Fibroblast of skin of scalp (primary cell): Measurements from ENCODE around the gene POU3F2. TPM values are rescaled to one million over a fixed set of nuclear protein-coding genes. Genes with fewer than 3 reads are reported as not detected.

Experiments
- DNase-seq: peaks from one replicate; pipeline ENCODE4 v3.0.0-alpha.2; 2013
- polyA plus RNA-seq, 2 experiments: library from polyadenylated mRNA; unstranded; fragments of 120-200 nt; gene quantifications; one replicate each; pipeline ENCODE4 v1.2.1, GENCODE V29; 2013; ENCODE audit not compliant: insufficient read length in 2 of 2

The POU3F2 gene
- not detected for polyA plus RNA-seq (2013, experiment 1 of 2; ENCODE audit: insufficient read length)
- polyA plus RNA-seq (2013, experiment 2 of 2; ENCODE audit: insufficient read length), result 0.18 TPM

DNA sequence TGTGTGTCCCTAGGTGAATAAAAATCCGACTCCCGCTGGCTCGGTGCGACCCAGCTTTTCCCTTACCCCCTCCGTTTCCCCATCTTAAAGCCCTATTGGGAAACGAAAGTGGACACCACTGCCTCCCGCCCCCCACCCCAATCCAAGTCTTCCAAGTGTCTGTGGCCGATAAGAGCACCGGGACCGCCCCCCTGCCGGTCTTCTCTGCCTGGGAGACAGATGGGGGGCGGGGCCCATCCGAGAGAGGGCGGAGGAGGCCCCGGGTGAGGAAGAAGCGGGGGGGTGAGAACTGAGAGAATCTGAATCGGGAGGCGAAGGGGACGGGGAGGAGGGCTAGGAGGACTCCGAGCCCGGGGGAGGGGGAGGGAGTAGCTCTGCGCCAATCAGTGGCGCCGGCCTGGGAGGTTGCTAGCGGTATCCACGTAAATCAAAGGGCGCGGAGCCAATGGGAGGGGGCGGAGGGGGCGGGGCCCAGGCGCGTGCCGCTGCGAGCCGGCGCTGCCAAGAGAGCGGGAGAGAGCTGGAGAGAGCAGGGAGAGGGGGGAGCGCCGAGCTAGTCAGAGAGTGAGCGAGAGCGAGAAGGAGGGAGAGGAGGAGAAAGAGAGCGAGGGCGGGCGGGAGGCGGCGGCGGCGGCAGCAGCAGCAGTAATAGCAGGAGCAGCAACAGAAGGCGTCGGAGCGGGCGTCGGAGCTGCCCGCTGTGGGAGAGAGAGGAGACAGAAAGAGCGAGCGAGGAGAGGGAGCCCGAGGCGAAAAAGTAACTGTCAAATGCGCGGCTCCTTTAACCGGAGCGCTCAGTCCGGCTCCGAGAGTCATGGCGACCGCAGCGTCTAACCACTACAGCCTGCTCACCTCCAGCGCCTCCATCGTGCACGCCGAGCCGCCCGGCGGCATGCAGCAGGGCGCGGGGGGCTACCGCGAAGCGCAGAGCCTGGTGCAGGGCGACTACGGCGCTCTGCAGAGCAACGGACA lies at the start of gene POU3F2:
Gene POU3F2 (plus strand): TSS at position 515 of the 972 bp plus-strand sequence. CDS start 300 bp downstream, at position 815.
- peak; percentile 87 for DNase-seq

DNA sequence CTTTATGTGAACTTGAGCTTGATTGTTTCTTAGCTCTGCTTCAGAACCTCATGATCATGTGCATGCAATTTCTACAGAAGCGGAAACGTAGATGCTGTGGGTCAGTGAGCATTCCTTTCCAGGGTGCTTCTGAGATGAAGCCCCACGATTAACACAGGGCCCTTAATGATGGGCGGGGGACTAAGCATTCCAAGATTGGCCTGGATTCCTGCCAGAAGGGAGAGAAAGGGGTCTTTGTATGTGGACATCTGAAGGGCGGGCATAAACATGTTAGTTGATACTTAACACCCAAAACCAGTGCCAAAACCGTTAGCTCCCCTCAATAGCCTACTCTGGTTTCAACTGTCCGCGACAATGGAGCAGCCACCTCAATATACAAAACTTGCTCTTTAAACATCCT lies 46.9 kb upstream of the POU3F2 start:
- DNase-seq, result no peak

GRCh38 chr6:98787961-98788360 lies 46.4 kb upstream of the POU3F2 start:
- DNase-seq, result no peak

- DNase-seq, result no peak
Observed at GRCh38 chr6:98794307-98794842, 40.0 kb upstream of the POU3F2 start.

DNA sequence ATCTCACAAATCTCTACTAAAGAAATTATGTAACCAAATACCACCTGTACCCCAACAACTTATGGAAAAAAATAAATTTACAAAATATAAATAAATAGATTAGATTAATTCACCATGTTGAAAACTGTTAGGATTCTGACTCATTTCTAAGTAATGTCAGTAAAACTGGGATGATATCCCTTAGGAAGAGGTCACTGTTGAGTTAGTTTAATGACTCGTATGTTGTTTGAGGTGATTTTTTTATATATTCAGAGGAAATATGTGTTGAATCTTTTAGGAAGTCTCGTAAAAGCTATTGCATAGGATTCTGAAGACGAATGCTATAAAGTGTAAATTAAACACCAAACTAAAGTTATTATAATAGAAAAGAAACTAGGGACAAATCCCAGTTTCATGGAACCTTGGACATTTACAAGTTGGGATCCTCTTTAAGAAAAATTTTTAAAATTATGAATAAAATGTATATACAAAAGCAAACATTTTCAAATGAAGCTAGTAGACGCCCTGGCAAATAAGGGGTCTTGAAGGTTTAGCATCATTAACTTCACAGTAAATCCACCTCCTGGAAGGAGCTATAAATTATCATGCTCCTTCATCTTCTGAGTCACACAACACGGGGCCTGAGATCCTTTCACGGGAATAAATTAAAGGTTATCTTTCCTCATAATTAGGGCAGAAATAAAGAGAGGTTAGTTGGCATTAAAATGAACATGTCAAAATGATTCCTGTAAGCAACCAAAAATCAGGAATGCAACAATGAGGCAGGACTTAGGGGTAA lies 37.0 kb upstream of the POU3F2 start:
- DNase-seq, result peak; percentile 36

GRCh38 chr6:98800866-98801265 lies 33.5 kb upstream of the POU3F2 start:
- no peak for DNase-seq

- peak; percentile 60 for DNase-seq
Observed at GRCh38 chr6:98808541-98809210, 25.7 kb upstream of the POU3F2 start.

DNA sequence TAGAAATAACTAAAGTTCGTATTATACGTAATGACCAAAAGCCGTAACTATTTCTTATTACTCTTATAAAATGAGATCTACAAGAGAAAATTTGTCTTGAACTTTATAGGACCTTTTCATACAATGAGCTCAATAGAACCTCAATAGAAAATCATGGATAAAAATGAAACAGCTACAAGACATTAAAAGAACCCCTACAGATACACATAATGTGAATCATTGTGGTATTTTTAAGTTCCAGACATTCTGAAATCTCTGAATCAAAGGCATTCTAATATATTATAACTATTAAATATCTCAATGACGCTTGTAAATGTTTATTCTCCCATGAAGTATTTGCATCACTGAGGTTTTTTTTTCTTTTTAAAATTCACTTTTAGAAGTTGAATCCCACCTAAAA lies 22.2 kb upstream of the POU3F2 start:
- no peak for DNase-seq

- no peak for DNase-seq
Observed at GRCh38 chr6:98816799-98817198, 17.6 kb upstream of the POU3F2 start.

DNA sequence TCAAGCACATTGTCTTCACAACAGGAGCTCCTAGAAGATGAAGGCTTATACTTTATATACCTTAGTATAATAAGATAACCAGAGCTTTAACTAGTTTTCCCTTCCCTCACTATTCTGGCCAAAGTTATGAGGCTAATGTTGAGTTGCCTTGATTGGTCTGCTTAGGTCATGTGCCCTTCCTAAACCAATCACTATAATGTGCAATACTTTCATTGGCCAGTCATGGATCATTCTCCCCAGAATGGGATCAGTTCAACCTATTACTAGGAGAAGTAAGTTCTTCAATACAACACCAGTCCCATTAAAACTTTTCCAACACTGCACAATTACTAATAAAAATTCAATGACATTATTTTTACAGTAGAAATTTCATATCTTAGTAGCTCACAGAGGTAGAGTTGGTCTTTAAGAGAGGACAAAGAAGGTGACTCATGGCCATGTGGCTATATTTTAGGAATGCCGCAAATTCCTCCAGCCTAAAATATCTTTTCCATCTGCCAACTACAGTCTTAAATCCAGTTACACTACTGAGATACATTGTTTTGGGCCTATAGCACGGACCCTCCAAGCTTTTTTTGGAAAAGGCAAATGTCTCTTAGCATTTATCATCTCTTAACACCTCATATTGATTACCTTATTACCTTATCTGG lies 12.5 kb upstream of the POU3F2 start:
- DNase-seq, result no peak

GRCh38 chr6:98823428-98824161 lies 10.8 kb upstream of the POU3F2 start:
- DNase-seq, result no peak

GRCh38 chr6:98824162-98824901 lies 10.0 kb upstream of the POU3F2 start:
- DNase-seq, result no peak

DNA sequence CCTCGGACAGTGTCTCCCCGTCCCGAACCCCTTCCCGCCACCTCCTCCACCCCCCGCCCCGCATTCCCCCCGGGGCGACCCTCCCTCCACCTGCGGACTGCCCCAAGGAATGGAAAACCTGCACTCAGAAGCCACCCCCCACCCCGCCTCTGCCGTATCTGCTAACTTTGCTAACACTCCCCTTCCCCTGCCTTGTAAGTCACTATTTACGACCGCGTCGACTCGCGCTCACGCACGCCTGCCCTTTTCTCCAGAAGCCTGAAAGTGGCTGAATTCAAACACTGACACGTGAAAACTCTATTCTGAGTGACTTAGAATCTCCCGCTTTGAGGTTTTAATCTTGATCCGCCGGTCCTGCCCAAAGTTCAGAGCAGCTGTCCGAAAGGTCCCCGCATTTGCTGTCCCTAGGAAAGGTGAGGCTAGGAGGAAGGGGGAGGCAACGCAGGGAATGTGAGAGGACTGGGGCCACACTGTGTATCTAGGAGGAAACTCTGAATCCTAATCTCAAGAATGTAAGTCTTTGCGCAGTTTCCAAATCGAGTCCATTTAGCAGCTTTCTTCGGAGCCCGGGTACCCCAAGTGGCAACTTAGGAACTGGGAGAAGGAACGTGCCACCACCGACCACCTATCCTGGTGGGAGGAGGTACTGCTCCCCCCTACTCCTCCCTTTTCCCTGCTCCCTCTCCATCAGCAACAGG lies 9.3 kb upstream of the POU3F2 start:
- no peak for DNase-seq

DNA sequence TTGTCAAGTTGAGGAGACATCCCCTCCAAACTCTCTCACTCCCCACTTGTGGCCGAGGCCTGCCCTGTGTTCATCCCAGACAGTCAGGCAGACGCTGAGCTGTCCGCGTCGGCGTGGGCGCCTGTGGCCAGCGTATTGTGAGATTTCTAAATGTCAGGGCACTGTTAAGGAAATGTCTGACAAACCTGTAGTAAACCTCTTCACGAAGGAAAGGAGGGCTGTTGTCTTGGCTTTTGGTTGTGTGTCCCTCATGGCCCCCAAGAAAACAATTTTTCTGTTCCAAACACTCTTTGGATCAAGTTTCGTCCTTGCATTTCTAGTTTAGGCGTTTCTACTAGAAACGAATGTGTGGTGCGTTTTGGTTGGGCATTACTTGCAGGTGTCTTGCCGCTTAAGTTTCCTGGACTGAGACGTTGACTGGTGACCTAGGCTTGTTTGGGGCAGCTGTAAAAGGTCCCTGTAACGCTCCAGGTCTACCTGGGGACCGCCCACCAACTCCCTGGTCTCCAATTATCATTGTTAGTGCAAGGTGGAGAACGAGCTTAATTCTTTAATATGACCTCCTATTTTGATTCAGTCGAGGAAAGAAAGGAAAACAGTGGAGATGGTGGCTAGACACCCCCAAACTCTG lies 8.7 kb upstream of the POU3F2 start:
- DNase-seq, result no peak

- DNase-seq, result no peak
Observed at GRCh38 chr6:98827295-98828159, 6.8 kb upstream of the POU3F2 start.

GRCh38 chr6:98828211-98828788 lies 6.1 kb upstream of the POU3F2 start:
- no peak for DNase-seq

DNA sequence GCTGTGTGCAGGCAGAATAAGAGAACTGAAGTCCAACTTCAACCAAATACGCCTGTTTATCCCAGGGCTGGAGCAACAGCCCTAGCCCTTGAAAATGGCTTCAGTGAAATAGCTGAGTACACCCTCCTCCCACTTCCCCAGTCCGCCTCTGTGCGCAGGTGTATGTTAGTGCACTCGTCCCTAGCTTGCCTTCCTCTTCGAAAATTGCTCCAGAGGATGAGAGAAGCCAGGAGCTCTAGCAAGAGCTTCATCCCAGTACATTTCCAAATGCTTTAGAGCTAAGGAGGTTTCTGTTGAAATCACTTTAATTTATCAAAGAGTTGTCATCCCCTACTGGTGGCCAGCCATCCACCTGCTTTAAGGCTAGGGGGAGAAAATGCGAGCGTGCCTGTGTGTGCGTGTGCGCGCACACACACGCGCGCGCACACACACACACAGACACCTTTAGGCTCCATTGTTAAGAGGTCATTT lies 5.4 kb upstream of the POU3F2 start:
- DNase-seq, result no peak

GRCh38 chr6:98830146-98830545 lies 4.2 kb upstream of the POU3F2 start:
- DNase-seq, result no peak
